SKM-1 treated with dmso at 0.1 percent for 144 hours (cell line): ENCODE measurements around the gene OR2F1.
A peak's percentile ranks its signal among the peaks of the same experiment; 100 is the strongest.
"Not testable (repeated sequence)": the region's sequence is repeated elsewhere in the genome, so short reads cannot be mapped to it uniquely, and the experiment has no call there.

ENCODE experiments used
- DNase-seq: peaks from one replicate; lab custom pipeline; 2025; ENCODE audit not compliant: unreplicated experiment; lab: John Stamatoyannopoulos, UW

OR2F1 gene

GRCh38 chr7:144006029-144006691 lies 51.5 kb downstream of the OR2F1 start:
- DNase-seq: no peak

GRCh38 chr7:144006692-144007042 lies 52.0 kb downstream of the OR2F1 start:
- DNase-seq: no peak

GRCh38 chr7:144009361-144009760 lies 54.7 kb downstream of the OR2F1 start:
- no peak for DNase-seq

- DNase-seq: peak; percentile 32
Observed at GRCh38 chr7:144010061-144010460, 55.4 kb downstream of the OR2F1 start.

GRCh38 chr7:144010821-144011220 lies 56.2 kb downstream of the OR2F1 start:
- DNase-seq: not testable (repeated sequence)

- no peak for DNase-seq
Observed at GRCh38 chr7:144011458-144012230, 57.0 kb downstream of the OR2F1 start.
